Kidney epithelial cell (primary cell): ENCODE data around the gene ITGAX. TPM values are rescaled to one million over a fixed set of nuclear protein-coding genes. Genes with fewer than 3 reads are reported as not detected.

Source experiments
- DNase-seq: peaks from one replicate; pipeline ENCODE4 v3.0.0-alpha.2; 2010; ENCODE audit warnings: low read depth
- H3K27me3 ChIP-seq: 2 replicates; pipeline ENCODE4 v1.6.0; 2011; ENCODE audit warnings: low read length; ENCODE audit not compliant: control insufficient read depth, insufficient read depth
- H3K36me3 ChIP-seq: 2 replicates; pipeline ENCODE4 v1.5.1; 2011; ENCODE audit warnings: low read length; ENCODE audit not compliant: control insufficient read depth, insufficient read depth
- H3K4me3 ChIP-seq: 2 replicates; pipeline ENCODE4 v1.5.1; 2011; ENCODE audit warnings: low read depth, mild to moderate bottlenecking, control low read depth, low read length
- CTCF ChIP-seq: IDR thresholded peaks from 2 replicates; pipeline ENCODE4 v1.5.1; 2011; ENCODE audit warnings: mild to moderate bottlenecking, moderate library complexity, low read length, control low read depth, inconsistent platforms; ENCODE audit not compliant: insufficient read depth, poor library complexity, severe bottlenecking
- total RNA-seq: library from RNA; depleted of rRNA; stranded (reverse); fragments of >200 nt; gene quantifications from 2 replicates; pipeline ENCODE4 v1.2.3, GENCODE V29; 2015

The ITGAX gene
- total RNA-seq, 1 donor from 2014 or later = 0.04 TPM

- Histone ChIP-seq H3K4me3 (no peak overlapping the region), H3K36me3 (no peaks in the 10 kb centered on the region), H3K27me3 (no peaks in the 10 kb centered on the region)
- no peak for TF ChIP-seq CTCF
- no peak for DNase-seq
Observed at GRCh38 chr16:31344712-31345111, 10.3 kb upstream of the ITGAX start.

- no peak for DNase-seq
- H3K36me3 ChIP-seq = no peaks in the 10 kb centered on the region
- no peak overlapping the region for H3K4me3 ChIP-seq
- H3K27me3 ChIP-seq = peaks cover 2% of the 10 kb centered on the region
- no peak for TF ChIP-seq CTCF
Observed at GRCh38 chr16:31347445-31347844, 7.5 kb upstream of the ITGAX start.

- no peak for TF ChIP-seq CTCF
- H3K4me3 ChIP-seq = no peak overlapping the region
- peaks cover 2% of the 10 kb centered on the region for H3K27me3 ChIP-seq
- DNase-seq = no peak
- no peaks in the 10 kb centered on the region for H3K36me3 ChIP-seq
Observed at GRCh38 chr16:31348579-31348978, 6.4 kb upstream of the ITGAX start.

- H3K27me3 ChIP-seq = peaks cover 2% of the 10 kb centered on the region
- no peaks in the 10 kb centered on the region for H3K36me3 ChIP-seq
- TF ChIP-seq CTCF = no peak
- DNase-seq = no peak
- no peak overlapping the region for H3K4me3 ChIP-seq
Observed at GRCh38 chr16:31350275-31351005, 4.5 kb upstream of the ITGAX start.

GRCh38 chr16:31351246-31351941, 3.6 kb upstream of the ITGAX start:
- TF ChIP-seq CTCF = no peak
- Histone ChIP-seq H3K4me3 (no peak overlapping the region), H3K27me3 (peaks cover 2% of the 10 kb centered on the region), H3K36me3 (no peaks in the 10 kb centered on the region)
- no peak for DNase-seq
